ENCODE data around the gene IL1R2.

GRCh38 chr2:102059151-102059550, 67.4 kb downstream of the IL1R2 start:
- TF ChIP-seq NRF1 (conservative IDR thresholded peaks at IDR 0.05 in 1 of 2, IDR thresholded peaks at IDR 0.05 in 1 of 2) (no peak), SRSF1 (IDR thresholded peaks at IDR 0.05; ENCODE audit: low read depth, low read length) (no peak), SAP30 (IDR thresholded peaks at IDR 0.05; ENCODE audit: borderline replicate concordance, insufficient read depth, low read depth, low read length, poor library complexity, severe bottlenecking) (no peak)
- TF ChIP-seq, protein P1, sequence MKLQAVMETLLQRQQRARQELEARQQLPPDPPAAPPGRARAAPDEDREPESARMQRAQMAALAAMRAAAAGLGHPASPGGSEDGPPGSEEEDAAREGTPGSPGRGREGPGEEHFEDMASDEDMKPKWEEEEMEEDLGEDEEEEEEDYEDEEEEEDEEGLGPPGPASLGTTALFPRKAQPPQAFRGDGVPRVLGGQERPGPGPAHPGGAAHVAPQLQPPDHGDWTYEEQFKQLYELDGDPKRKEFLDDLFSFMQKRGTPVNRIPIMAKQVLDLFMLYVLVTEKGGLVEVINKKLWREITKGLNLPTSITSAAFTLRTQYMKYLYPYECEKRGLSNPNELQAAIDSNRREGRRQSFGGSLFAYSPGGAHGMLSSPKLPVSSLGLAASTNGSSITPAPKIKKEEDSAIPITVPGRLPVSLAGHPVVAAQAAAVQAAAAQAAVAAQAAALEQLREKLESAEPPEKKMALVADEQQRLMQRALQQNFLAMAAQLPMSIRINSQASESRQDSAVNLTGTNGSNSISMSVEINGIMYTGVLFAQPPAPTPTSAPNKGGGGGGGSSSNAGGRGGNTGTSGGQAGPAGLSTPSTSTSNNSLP (IDR thresholded peaks at IDR 0.05; ENCODE audit: borderline replicate concordance, low read depth, low read length): no peak

Measured in K562 (cell line).